Cortex of kidney (tissue), 1 donor: ENCODE data around the gene MAST2.
"Not testable (repeated sequence)": the region's sequence is repeated elsewhere in the genome, so short reads cannot be mapped to it uniquely, and the experiment has no call there.

Experiments
- DNase-seq: peaks from one replicate; lab custom pipeline; 2025; lab: John Stamatoyannopoulos, UW

Gene MAST2

GRCh38 chr1:45814776-45815175, 11.4 kb downstream of the MAST2 start:
- no peak for DNase-seq

- DNase-seq = no peak
Observed at GRCh38 chr1:45815667-45816458, 12.5 kb downstream of the MAST2 start.

- no peak for DNase-seq
Observed at GRCh38 chr1:45820173-45820572, 16.8 kb downstream of the MAST2 start.

- DNase-seq = no peak
Observed at GRCh38 chr1:45820788-45821187, 17.4 kb downstream of the MAST2 start.

- no peak for DNase-seq
Observed at GRCh38 chr1:45822644-45823043, 19.2 kb downstream of the MAST2 start.

- no peak for DNase-seq
Observed at GRCh38 chr1:45824607-45825006, 21.2 kb downstream of the MAST2 start.

GRCh38 chr1:45827256-45827655, 23.8 kb downstream of the MAST2 start:
- DNase-seq = no peak

- DNase-seq = no peak
Observed at GRCh38 chr1:45828841-45829240, 25.4 kb downstream of the MAST2 start.

GRCh38 chr1:45833361-45833760, 29.9 kb downstream of the MAST2 start:
- no peak for DNase-seq

GRCh38 chr1:45834689-45835088, 31.3 kb downstream of the MAST2 start:
- no peak for DNase-seq

GRCh38 chr1:45836451-45836850, 33.0 kb downstream of the MAST2 start:
- no peak for DNase-seq

- not testable (repeated sequence) for DNase-seq
Observed at GRCh38 chr1:45836861-45837260, 33.4 kb downstream of the MAST2 start.

GRCh38 chr1:45838322-45838721, 34.9 kb downstream of the MAST2 start:
- DNase-seq = not testable (repeated sequence)

- DNase-seq = no peak
Observed at GRCh38 chr1:45840704-45841103, 37.3 kb downstream of the MAST2 start.

- no peak for DNase-seq
Observed at GRCh38 chr1:45842786-45843185, 39.4 kb downstream of the MAST2 start.

- DNase-seq = no peak
Observed at GRCh38 chr1:45843474-45843905, 40.1 kb downstream of the MAST2 start.

GRCh38 chr1:45844000-45844399, 40.6 kb downstream of the MAST2 start:
- DNase-seq = not testable (repeated sequence)

GRCh38 chr1:45846931-45847330, 43.5 kb downstream of the MAST2 start:
- DNase-seq = no peak

GRCh38 chr1:45848097-45848496, 44.7 kb downstream of the MAST2 start:
- DNase-seq = no peak

GRCh38 chr1:45848714-45849113, 45.3 kb downstream of the MAST2 start:
- DNase-seq = no peak

- no peak for DNase-seq
Observed at GRCh38 chr1:45850017-45850416, 46.6 kb downstream of the MAST2 start.

GRCh38 chr1:45854724-45855123, 51.3 kb downstream of the MAST2 start:
- DNase-seq = no peak

- DNase-seq = no peak
Observed at GRCh38 chr1:45857101-45857700, 53.8 kb downstream of the MAST2 start.
